ENCODE results near the gene KIF5B.

- no peak for TF ChIP-seq POLR2A (IDR thresholded peaks at IDR 0.05)
- TF ChIP-seq CTCF (IDR thresholded peaks at IDR 0.05): no peak
Observed at GRCh38 chr10:32061440-32061839, 5.2 kb upstream of the KIF5B start.

Data from testis (tissue), 2 donors.